Measurements from ENCODE around the gene WIPI1. TPM values are rescaled to one million over a fixed set of nuclear protein-coding genes. Genes with fewer than 3 reads are reported as not detected.

WIPI1 gene
- total and polyA plus RNA-seq, 2 of the 13 experiments (the other 11 are each of a cell fraction or from before 2014, with no cell fraction given) = 29.4 to 141 TPM

GRCh38 chr17:68456339-68457167 is 743 bp downstream of the WIPI1 start (continued):
- TF ChIP-seq EP300 (IDR thresholded peaks at IDR 0.05; ENCODE audit: low read depth in 2 of 2, low read length in 2 of 2) (0 out of 4 replicates have a peak, but pooled peaks of 1 of the 2 experiments have one; percentile 2), EP300 (CRISPR knock-in tag; IDR thresholded peaks at IDR 0.05; ENCODE audit: borderline replicate concordance) (no peak), ZNF558 (CRISPR knock-in tag; IDR thresholded peaks at IDR 0.05; ENCODE audit: borderline replicate concordance) (peak; percentile 85; the same call in 1 of the 2 replicates), YEATS4 (CRISPR knock-in tag; IDR thresholded peaks at IDR 0.05; ENCODE audit: borderline replicate concordance) (peak; percentile 85), ZFX (CRISPR knock-in tag; IDR thresholded peaks at IDR 0.05; ENCODE audit: low read depth) (peak; percentile 74; the same call in 1 of the 2 replicates), WIZ (CRISPR knock-in tag; IDR thresholded peaks at IDR 0.05) (peak; percentile 23; the same call in 1 of the 2 replicates), FOXP4 (CRISPR knock-in tag; IDR thresholded peaks at IDR 0.05) (peak; percentile 62), LCORL (IDR thresholded peaks at IDR 0.05) (no peak), LCORL (CRISPR knock-in tag; IDR thresholded peaks at IDR 0.05) (peak; percentile 83), TERF1 (CRISPR knock-in tag; IDR thresholded peaks at IDR 0.05) (0 out of 2 replicates have a peak, but pooled peaks have one; percentile 11), SP4 (CRISPR knock-in tag; IDR thresholded peaks at IDR 0.05) (peak; percentile 87), MXD4 (CRISPR knock-in tag; IDR thresholded peaks at IDR 0.05) (peak; percentile 72), ZMYM3 (CRISPR knock-in tag; IDR thresholded peaks at IDR 0.05) (0 out of 2 replicates have a peak, but pooled peaks have one; percentile 21), ZNF788 (CRISPR knock-in tag; IDR thresholded peaks at IDR 0.05; ENCODE audit: borderline replicate concordance) (0 out of 2 replicates have a peak, but pooled peaks have one; percentile 6), ZNF782 (CRISPR knock-in tag; IDR thresholded peaks at IDR 0.05; ENCODE audit: borderline replicate concordance) (no peak), NFE2 (CRISPR knock-in tag; IDR thresholded peaks at IDR 0.05) (no peak), ZBTB38 (CRISPR knock-in tag; IDR thresholded peaks at IDR 0.05) (peak; percentile 13; the same call in 1 of the 2 replicates), ZZZ3 (CRISPR knock-in tag; IDR thresholded peaks at IDR 0.05; ENCODE audit: borderline replicate concordance) (no peak), HES4 (CRISPR knock-in tag; IDR thresholded peaks at IDR 0.05; ENCODE audit: borderline replicate concordance) (no peak), ZNF275 (CRISPR knock-in tag; IDR thresholded peaks at IDR 0.05; ENCODE audit: borderline replicate concordance) (peak; percentile 51; the same call in 1 of the 2 replicates), REST (IDR thresholded peaks at IDR 0.05; ENCODE audit: borderline replicate concordance in 1 of 2, low read depth in 1 of 2, low read length in 2 of 2) (no peak)

Data from HepG2 (cell line).